AG09319 (cell line): ENCODE measurements around the gene C2CD4D.
"Not testable (repeated sequence)": the region's sequence is repeated elsewhere in the genome, so short reads cannot be mapped to it uniquely, and the experiment has no call there.

Experiments
- DNase-seq: peaks from one replicate; pipeline ENCODE4 v3.0.0-alpha.2; 2010; ENCODE audit warnings: low read depth; ENCODE audit errors: extremely low read depth
- CTCF ChIP-seq: IDR thresholded peaks from 2 replicates; pipeline ENCODE4 v1.5.1; 2011; ENCODE audit warnings: low read depth, mild to moderate bottlenecking, inconsistent platforms, low read length, moderate library complexity

The C2CD4D gene

GRCh38 chr1:151864411-151864810 is 24.8 kb upstream of the C2CD4D start:
- no peak for TF ChIP-seq CTCF
- no peak for DNase-seq

- TF ChIP-seq CTCF: no peak
- no peak for DNase-seq
Measured at GRCh38 chr1:151862604-151863003, 23.0 kb upstream of the C2CD4D start.

GRCh38 chr1:151860504-151861187 is 21.0 kb upstream of the C2CD4D start:
- DNase-seq: no peak
- TF ChIP-seq CTCF: no peak

GRCh38 chr1:151859891-151860293 is 20.3 kb upstream of the C2CD4D start:
- no peak for TF ChIP-seq CTCF
- DNase-seq: no peak

GRCh38 chr1:151858886-151859665 is 19.5 kb upstream of the C2CD4D start:
- no peak for TF ChIP-seq CTCF
- no peak for DNase-seq

- DNase-seq: no peak
- no peak for TF ChIP-seq CTCF
Measured at GRCh38 chr1:151858030-151858746, 18.6 kb upstream of the C2CD4D start.

- DNase-seq: no peak
- no peak for TF ChIP-seq CTCF
Measured at GRCh38 chr1:151855933-151856332, 16.3 kb upstream of the C2CD4D start.

GRCh38 chr1:151855516-151855915 is 15.9 kb upstream of the C2CD4D start:
- not testable (repeated sequence) for DNase-seq
